Amygdala (tissue), 56 donors: ENCODE data around the gene RNF17.

ENCODE experiments used
- DNase-seq, 56 donors: peaks; one replicate each; lab custom pipeline; 2025; lab: John Stamatoyannopoulos, UW

Gene RNF17

DNA sequence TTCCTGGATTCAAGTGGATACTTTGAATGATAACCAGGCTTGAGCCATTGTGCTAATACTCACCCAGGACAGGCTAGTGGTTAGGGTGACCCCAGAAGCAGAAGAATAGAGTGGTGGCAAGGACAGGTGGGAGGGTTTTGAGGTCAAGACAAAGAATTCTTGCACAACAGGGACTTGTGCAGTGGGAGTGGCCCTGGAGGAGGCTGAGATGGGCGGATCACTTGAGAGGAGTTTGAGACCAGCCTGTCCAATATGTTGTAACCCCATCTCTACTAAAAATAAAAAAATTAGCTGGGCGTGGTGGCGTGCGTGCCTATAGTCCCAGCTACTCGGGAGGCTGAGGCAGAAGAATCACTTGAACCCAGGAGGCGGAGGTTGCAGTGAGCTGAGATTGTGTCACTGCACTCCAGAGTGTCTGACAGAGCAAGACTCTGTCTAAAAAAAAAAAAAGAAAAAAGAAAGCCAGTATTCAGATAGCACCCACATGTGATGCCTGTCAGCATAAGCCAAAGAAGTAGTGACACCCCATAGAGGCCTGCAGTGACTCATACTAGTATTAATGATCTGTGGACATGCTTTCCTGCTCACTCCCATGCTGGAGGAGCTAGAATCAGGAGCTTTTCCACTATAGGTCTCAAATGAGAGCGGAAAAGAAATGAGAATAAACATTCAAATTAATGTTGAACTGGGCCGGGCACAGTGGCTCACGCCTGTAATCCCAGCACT lies 78.7 kb downstream of the RNF17 start:
- no peak for DNase-seq

DNA sequence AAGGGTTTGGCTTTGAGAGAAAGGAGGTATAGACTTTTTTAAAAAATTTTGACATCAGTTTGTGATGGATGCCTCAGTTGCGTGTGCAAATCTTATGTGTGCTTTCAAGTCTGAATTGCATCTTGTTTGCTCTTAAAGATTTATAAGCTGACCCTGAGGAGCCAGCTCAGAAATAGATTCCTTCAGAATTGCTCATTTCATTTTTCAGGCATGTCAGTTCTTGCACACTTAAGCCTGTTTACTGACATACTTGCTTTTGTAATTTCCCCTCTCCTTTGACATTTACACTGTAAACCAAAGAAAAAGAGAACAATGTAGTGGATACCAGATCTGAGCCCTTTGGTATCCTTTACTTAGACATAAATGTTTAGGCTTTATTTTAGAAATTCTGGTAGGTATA lies 87.6 kb downstream of the RNF17 start:
- no peak for DNase-seq

DNA sequence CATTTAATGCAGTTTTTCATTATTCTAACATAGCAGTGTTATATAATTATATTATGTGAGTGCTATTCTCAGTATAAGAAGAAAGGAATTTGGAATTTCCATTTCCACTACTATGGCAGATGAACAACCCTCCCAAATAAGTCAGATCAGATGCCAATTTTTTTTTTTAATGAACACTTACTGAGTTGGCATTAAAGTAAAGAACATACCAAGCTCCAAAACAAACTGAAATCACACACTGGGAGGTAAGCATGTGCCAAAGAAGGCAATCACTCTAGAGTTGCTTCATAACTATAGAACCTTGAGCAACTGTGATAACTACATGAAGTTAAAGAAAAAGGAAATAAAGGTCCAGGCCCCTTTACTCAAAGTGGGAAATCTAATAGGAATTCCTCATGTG lies 90.3 kb downstream of the RNF17 start:
- DNase-seq: no peak

DNA sequence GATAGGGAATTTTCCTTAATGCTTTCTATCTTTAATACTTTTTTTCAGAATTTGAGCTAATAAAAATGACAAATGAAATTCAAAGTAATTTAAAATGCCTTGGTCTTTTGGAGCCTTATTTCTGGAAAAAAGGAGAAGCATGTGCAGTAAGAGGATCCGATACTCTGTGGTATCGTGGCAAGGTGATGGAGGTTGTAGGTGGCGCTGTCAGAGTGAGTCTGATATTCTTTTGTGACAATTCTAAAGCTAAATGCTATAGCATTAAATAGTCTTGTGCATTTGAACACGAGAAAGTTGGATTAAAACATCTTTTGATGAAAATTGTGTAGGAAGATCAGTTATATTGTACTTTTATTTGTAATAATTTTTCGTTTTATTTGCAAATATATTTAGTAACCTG lies 95.0 kb downstream of the RNF17 start:
- DNase-seq: no peak

DNA sequence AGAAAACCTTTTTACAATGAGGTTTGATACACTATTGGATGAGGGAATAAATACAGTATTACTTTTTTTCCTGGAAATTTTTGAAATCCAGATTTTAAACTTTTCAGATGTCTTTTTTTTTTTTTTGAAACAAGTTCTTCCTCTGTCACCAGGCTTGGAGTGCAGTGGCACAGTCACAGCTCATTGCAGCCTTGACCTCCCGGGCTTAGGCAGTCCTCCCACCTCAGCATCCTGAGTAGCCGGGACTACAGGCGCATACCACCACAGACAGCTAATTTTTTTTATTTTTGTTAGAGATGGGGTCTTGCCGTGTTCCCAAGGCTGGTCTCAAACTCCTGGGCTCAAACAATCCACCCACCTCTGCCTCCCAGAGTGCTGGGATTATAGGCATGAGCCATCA lies 96.8 kb downstream of the RNF17 start:
- no peak for DNase-seq

DNA sequence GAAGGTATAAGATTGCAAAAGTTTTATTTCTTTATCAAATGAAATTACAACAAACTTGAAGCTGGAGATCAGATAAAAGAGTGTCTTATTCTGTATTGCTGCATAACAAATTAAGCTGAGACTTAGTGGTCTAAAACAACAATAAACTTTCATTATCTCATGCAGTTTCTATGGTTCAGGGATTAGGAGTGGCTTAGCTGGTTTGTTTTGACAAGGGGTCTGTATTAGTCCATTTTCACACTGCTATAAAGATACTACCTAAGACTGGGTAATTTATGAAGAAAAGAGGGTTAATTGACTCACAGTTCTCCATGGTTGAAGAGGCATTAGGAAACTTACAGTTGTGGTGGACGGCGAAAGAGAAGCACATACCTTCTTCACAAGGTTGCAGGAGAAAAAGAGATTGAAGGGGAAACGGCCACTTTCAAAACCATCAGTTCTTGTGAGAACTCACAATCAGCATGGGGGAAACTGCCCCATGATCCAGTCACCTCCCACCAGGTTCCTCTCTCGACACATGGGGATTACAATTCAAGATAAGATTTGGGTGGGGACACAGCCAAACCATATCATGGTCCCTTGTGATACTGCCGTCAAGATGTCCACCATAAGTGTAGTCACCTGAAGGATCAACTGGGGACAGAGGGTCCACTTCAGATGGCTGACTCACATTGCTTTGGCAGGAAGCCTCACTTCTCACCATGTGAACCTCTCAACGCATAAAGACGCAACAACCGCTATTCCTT lies 97.8 kb downstream of the RNF17 start:
- no peak for DNase-seq

DNA sequence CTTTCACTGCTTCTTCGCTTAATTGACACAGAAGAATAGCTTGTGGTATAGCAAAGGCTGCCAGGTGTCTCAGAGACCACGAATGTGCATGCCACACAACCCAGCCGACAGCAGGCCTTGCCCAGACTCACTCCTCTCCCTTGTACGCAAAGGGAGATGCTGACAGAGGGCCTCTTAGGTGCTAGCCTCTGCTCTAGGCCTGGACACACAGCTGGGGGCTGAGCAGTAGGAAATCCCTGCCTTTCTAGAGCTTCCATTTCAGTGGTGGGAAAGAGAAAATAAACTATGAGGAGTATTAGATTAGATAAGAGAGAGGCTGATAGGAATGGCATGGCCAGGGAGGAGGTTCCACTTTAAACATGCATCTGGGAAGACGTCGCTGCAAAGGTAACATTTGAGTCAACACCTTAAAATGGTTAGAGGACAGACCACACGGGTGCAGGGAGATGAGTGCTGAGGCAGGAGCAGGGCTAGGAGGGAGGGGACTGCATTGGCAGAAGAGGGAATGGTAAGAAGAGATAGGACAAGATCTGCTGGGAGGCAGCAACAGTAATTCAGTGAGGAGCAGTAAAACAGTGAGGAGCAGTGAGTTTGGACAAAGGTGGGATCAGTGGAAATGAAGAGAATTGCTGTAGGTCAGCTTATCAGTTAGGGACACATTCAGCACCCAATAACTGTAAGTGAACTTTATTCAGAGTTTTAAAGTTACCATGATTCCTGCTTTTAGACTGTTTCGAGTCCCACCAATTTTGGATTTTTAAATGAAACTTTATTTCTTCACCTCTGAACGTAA lies 100.0 kb downstream of the RNF17 start:
- no peak for DNase-seq

DNA sequence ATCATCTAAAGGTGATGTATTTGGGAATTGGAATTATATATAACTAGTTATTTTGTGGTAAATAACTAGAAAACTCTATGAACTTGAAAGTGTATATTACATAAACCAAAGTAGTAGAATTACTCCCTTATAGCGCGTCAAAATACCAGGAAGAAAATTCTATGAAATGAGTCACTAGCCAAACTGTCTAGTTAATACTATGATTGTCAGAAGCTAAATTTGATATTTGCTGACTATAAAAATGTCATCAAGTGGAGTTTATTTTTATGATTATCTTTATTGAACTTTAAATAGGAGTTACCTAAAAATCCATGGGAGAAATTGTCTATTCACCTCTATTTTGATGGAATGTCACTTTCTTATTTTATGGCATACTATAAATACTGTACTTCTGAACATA lies 100.6 kb downstream of the RNF17 start:
- DNase-seq: no peak

DNA sequence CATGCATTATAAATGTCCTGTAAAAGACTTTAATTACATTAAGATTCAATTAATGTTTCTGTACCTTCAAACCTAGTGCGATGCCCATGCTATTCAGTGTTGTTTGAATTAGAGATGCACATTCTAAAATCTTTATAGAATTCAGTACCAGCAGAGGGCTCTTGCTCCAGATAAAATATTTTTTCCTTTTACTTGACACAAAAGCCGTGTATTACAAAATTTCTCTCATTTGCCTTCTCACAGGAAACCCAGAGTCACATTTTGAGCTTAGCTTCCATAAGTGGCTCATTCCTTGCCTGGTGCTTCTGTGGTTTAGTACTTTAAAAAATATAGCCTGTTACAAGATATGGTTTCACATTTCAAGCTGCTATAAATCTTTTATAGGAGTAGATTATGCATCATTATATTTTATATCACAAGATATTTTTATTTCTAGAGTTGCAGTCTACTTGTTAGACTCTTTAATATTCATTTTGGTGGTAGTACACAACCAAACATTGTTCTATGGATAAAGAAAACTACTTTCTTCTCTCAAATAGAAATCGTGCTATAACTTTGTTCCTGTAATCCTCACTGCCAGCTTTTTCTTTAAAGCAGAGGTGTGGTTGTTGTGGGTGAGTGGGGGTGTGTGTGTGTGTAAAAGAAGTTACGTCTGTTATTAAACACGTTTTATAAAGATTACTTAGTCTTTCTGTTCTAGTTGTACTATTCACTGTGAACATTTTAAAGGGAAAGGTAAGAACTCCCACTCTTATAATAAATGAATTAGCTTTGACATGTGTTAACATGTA lies 101.4 kb downstream of the RNF17 start:
- DNase-seq: no peak

DNA sequence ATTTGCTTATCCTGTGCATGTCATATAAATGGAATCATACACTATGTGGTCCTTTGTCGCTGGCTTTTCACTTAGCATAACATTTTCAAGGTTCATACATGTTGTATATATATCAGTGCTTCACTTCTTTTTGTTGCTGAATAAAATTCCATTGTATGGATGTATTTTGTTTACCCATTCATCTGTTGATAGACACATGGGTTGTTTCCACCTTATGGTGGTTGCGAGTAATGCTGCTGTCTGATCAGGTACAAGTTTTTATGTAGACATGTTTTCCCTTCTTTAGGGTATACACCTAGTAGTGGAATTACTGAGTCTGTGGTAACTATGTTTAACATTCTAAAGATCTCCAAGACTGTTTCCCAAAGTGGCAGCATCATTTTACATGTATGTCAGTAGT lies 102.5 kb downstream of the RNF17 start:
- DNase-seq: no peak

DNA sequence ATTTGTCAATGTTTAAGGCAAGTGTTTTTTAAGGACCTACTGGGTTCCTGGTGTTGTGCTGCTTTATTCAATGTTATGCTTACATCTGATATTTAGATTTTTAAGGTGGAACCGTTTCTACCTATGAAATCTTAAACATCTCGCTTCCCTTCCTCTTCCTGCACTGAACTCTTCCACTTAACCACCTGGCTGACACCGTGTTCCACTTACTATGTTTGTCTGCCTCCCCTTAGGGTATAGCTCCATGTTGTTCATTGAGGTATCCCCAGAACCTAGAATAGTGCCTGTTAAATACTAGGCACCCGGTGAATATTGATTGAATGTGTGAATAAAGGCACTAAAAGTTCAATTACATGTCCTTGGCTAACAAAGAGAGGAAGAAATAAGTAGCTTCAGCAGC lies 104.9 kb downstream of the RNF17 start:
- DNase-seq: no peak

DNA sequence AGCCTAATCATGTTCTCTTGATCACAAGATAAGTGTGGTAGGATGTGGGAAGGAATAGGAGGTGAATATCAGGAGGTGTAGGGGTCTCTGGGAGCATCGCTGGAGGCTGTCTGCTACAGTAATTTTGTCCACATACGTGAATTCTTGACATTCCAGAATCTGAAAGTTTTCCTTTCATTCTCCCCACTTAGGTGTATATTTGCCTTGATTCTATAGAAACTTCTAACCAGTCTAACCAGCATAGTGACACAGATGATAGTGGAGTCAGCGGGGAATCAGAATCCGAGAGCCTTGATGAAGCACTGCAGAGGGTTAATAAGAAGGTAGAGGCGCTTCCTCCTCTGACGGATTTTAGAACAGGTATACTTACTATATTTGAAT lies 106.4 kb downstream of the RNF17 start:
- DNase-seq: no peak

DNA sequence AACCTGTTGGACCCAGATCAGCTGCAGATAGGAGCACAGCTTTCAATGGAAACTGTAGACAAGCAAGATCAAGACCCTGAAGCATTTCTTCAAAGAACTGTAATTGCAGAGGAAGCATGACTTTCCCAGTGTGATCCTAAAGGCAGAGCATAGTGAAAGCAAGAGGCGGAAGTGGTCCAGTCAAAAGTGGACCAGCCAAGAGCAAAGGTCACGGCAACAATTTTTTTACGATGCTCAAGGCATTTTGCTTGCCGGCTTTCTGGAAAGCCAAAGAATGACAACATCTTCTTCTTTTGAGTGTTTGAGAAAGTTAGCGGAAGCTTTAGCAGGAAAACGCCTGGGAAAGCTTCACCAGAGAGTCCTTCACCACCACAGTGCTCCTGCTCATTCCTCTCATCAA lies 111.6 kb downstream of the RNF17 start:
- no peak for DNase-seq

DNA sequence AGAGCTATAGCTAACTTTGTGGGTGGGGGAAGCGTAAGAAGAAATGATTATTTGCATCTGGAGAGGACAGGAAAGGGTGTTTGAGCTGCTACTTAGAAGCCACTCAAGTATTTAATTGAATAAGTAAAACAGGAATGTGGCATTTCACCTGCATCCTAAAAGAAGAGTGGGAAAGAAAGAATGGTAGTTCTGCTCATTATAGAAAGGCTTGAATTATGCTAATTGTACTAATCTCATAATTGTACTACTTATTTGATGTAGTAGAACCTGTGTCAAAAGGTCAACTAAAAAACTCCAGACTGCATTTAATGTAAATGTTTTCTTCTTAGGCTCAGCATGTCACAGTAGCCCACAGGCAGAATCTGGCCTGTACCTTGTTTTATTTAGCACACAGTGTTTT lies 113.6 kb downstream of the RNF17 start:
- no peak for DNase-seq

DNA sequence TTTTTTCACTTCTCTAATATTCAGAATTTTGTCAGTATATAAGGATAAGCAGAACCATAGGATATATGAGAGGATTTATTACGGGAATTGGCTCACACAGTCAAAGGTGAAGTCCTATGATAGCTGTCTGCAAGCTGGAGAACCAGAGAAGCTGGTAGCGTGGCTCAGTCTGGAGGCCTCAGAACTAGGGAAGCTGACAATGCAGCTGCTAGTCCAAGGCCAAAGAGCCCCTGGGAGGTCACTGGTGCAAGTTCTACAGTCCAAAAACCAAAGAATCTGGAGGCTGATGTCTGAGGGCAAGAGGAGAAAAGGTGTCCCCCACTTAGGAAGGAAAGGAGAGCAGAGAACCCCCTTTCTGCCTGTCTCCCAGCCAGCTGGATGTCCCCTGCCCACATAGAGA lies 114.4 kb downstream of the RNF17 start:
- DNase-seq: no peak

DNA sequence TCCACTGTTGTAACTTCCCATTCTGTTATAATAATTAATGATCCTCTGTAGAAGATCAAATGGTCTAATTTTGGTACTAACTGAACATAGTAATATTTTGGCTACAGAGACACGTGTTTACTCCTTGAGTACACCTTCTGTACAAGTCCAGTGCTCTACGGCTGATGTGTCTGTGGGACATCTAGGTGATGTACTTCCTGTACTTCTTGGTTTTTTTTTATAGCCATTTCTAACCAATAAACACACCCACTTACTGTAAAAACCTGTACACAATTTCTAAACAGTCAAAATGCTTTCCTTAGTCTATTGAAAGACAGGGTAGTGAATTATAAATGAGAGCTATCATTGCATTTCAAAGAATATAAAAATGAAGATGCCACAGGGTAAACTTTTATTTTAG lies 118.7 kb downstream of the RNF17 start:
- DNase-seq: no peak

DNA sequence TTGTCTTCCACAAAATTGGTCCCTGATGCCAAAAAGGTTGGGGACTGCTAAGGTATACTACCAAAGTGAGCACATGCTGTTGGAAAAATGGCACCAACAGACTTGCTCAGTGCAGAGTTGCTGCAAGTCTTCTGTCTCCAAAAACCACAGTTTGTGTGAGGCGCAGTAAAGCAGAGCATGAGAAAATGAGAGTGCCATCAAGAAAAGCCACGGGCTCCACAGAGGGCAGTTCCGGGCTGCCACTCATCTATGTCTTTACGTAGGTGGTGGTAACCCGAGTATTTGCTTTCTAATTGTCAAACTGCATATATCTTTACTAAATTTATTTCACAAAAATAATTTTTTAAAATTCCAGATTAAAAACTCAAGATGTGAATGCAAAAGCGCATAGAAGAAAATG lies 123.8 kb downstream of the RNF17 start:
- no peak for DNase-seq

DNA sequence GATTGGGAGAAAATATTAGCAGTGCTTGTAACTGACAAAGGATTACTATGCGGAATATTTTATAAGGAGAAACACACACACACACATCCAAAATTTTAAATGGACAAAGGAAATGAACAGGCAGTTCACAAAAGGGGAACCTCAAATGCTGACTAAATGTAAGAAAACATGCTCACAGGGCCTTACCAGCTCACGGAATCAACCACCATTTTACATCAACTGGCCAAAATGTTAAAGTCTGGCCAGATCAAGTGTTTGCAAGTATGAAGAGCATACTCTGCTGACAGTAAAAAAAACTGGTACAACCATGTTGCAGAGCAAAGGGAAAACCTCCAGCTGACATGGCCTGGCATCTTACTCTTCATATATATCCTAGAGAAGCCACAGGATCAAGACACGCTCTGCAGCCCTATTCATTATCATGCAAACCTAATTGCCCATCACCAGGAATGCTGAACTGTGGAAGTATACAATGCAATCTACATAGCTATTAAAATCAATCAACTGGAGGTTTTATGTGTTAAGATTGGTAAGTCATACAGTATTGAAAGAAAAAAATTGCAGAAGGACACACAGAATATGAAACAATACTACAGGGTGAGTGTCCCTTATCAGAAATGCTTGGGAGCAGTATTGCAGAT lies 124.4 kb downstream of the RNF17 start:
- DNase-seq: no peak

DNA sequence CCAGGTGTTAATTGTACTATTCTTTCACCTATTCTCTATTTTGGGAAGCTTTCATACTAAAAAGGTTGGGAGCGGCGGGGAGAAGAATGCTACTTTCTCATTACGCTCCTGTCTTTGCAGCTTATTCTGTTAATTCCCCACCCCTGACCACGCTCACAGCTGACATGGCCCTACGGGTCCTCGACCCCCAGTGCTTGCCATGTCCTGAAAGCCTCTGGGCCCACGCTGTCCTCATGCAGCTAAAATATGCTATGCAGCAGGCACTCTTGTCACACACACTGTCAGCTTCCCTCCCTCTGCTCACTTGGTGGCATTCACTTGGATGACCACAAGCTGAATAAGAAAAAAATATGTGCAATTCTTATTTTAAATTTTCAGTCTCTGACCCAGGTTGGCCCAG lies 126.3 kb downstream of the RNF17 start:
- no peak for DNase-seq

DNA sequence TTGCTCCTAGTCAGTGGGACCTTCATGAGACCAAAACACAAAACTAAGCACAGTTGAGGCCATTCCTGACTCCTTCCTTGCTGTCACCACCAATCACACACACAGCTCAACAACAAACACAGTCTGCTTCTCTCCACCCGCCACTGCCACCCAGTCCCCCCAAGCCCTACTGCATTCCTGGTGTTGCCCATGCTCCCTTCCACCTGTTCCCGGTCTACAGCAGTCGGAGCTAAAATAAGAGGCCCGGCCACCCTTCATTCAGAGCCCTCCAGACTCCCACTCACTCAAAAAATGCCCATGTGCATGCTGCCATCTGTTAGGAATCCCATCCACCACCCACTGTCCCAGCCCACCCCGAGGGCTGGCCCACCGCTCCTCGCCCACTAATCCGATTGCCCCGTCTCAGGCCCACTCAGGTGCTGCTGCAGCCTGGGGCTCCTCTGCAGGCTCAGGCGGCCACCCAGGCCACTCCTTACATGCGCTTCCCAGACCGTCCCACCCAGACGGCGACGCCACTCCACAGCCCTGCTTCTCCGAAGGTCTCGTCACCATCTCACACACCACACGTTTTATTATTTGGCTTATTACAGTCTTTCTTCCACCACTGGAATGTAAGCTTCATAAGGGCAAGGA lies 127.6 kb downstream of the RNF17 start:
- no peak for DNase-seq
